HCT116 (cell line): ENCODE data around the gene ISM1. TPM values are rescaled to one million over a fixed set of nuclear protein-coding genes. Genes with fewer than 3 reads are reported as not detected.

Experiments
- ATAC-seq: fragments of 200-7000 bp; cut with Tn5 transposase; 2 replicates; pipeline ENCODE4 v1.9.1; 2020; ENCODE audit warnings: mild to moderate bottlenecking, moderate library complexity
- BruUV-seq: library from RNA; stranded (reverse); fragments of 400-500 nt; replicated peaks from 2 replicates; lab custom pipeline; 2021; lab: Mats Ljungman, UMichigan
- CTCF ChIA-PET: fragments of 300-600 bp; sonication (Branson Sonifier 250); formaldehyde crosslinking; loops from one replicate; lab custom pipeline; 2021; ENCODE audit warnings: antibody characterized with exemption; lab: Charles Lee
- POLR2A ChIA-PET: fragments of 300-600, 350-600 bp; sonication (Branson Sonifier 250); formaldehyde crosslinking; loops from one replicate; lab custom pipeline; 2021; ENCODE audit warnings: antibody characterized with exemption; lab: Charles Lee
- RAD21 ChIA-PET, 2 experiments: fragments of 300-600 bp; sonication (Branson Sonifier 250); formaldehyde crosslinking; loops; one replicate each; lab custom pipeline; 2023; ENCODE audit warnings: low total read pairs in 2 of 2; ENCODE audit not compliant: uncharacterized antibody in 2 of 2, unreplicated experiment in 2 of 2, low non-redundant PET in 1 of 2; lab: Charles Lee
- DNase-seq: peaks from one replicate; pipeline ENCODE4 v3.0.0-alpha.2; 2010; ENCODE audit warnings: low read depth, low spot score
- H2AFZ ChIP-seq: fragments of 200-600 bp; shearing (Covaris generic), sonication (generic); 2 replicates; pipeline ENCODE4 v1.6.1; 2017; ENCODE audit warnings: low read depth, mixed run types, mixed read lengths, antibody characterized with exemption, low read length; ENCODE audit not compliant: poor library complexity, severe bottlenecking
- H3K27ac ChIP-seq: 2 replicates; pipeline ENCODE4 v1.5.1; 2012; ENCODE audit warnings: low read depth, low read length
- H3K27me3 ChIP-seq: fragments of 200-600 bp; sonication (generic); 2 replicates; pipeline ENCODE4 v1.6.1; 2016; ENCODE audit warnings: mixed run types, low read length, mixed read lengths; ENCODE audit not compliant: insufficient read depth
- H3K36me3 ChIP-seq, 2 experiments: fragments of 200-500 bp in 1 of 2; fragments of 200-600 bp in 1 of 2; sonication (Bioruptor generic) in 1 of 2; sonication (generic) in 1 of 2; 2 replicates each; pipeline versions ENCODE4 v1.5.1 to v1.6.1; 2014 to 2016; ENCODE audit warnings: low read length in 2 of 2, inconsistent platforms in 1 of 2, mixed read lengths in 1 of 2, mixed run types in 1 of 2; ENCODE audit not compliant: insufficient read depth in 2 of 2, control insufficient read depth in 1 of 2
- H3K4me1 ChIP-seq, 2 experiments: fragments of 200-600 bp in 1 of 2; sonication (generic) in 1 of 2; 2 replicates each; pipeline versions ENCODE4 v1.5.1 to v1.6.1; 2012 to 2017; ENCODE audit warnings: low read length in 2 of 2, inconsistent platforms in 1 of 2, mild to moderate bottlenecking in 1 of 2, mixed read lengths in 1 of 2, mixed run types in 1 of 2, moderate library complexity in 1 of 2; ENCODE audit not compliant: insufficient read depth in 2 of 2, control insufficient read depth in 1 of 2
- H3K4me2 ChIP-seq: fragments of 200-600 bp; sonication (generic); 2 replicates; pipeline ENCODE4 v1.6.1; 2017; ENCODE audit warnings: mixed run types, low read length, mixed read lengths
- H3K4me3 ChIP-seq, 2 experiments: fragments of 200-600 bp in 1 of 2; sonication (generic) in 1 of 2; replicated peaks in 1 of 2; 2 replicates each; pipeline ENCODE4 v1.5.1; 2011 to 2016; ENCODE audit warnings: low read length in 2 of 2, control low read depth in 1 of 2, low read depth in 1 of 2, mild to moderate bottlenecking in 1 of 2, mixed read lengths in 1 of 2, mixed run types in 1 of 2
- H3K79me2 ChIP-seq: fragments of 200-600 bp; sonication (generic); 2 replicates; pipeline ENCODE4 v1.6.1; 2017; ENCODE audit warnings: mild to moderate bottlenecking, mixed run types, low read length, moderate library complexity, mixed read lengths; ENCODE audit not compliant: insufficient read depth
- H3K9ac ChIP-seq: fragments of 200-600 bp; sonication (generic); 2 replicates; pipeline ENCODE4 v1.6.1; 2016; ENCODE audit warnings: low read length, mixed read lengths
- H3K9me2 ChIP-seq: fragments of 200-600 bp; sonication (generic), shearing (Covaris generic); 2 replicates; pipeline ENCODE4 v1.6.1; 2017; ENCODE audit warnings: mixed run types, mild to moderate bottlenecking, moderate library complexity; ENCODE audit not compliant: insufficient read depth
- H3K9me3 ChIP-seq, 2 experiments: fragments of 200-500 bp in 1 of 2; fragments of 200-600 bp in 1 of 2; sonication (Bioruptor generic) in 1 of 2; sonication (generic) in 1 of 2; 2 replicates each; pipeline ENCODE4 v1.6.1; 2014 to 2017; ENCODE audit warnings: low read length in 2 of 2, mixed read lengths in 2 of 2, inconsistent platforms in 1 of 2, low read depth in 1 of 2, mild to moderate bottlenecking in 1 of 2, mixed run types in 1 of 2, moderate library complexity in 1 of 2; ENCODE audit not compliant: control insufficient read depth in 1 of 2, insufficient read depth in 1 of 2
- H4K20me1 ChIP-seq: fragments of 200-600 bp; sonication (generic), shearing (Covaris generic); 2 replicates; pipeline ENCODE4 v1.6.1; 2017; ENCODE audit warnings: mixed run types, mild to moderate bottlenecking, moderate library complexity; ENCODE audit not compliant: insufficient read depth
- ATF3 ChIP-seq: IDR thresholded peaks from 2 replicates; pipeline ENCODE4 v1.6.1; 2012
- CBX3 ChIP-seq: IDR thresholded peaks from 2 replicates; pipeline ENCODE4 v1.6.1; 2012; ENCODE audit warnings: low read depth
- EGR1 ChIP-seq: IDR thresholded peaks from 2 replicates; pipeline ENCODE4 v1.6.1; 2012; ENCODE audit warnings: low read depth
- ELF1 ChIP-seq: IDR thresholded peaks from 2 replicates; pipeline ENCODE4 v1.6.1; 2012; ENCODE audit warnings: low read depth, borderline replicate concordance
- EZH2 ChIP-seq: fragments of 200-600 bp; sonication (generic); IDR thresholded peaks from 2 replicates; pipeline ENCODE4 v1.6.1; 2017; ENCODE audit warnings: antibody characterized with exemption, mixed run types
- EZH2phosphoT487 ChIP-seq: fragments of 200-600 bp; IDR thresholded peaks from 2 replicates; pipeline ENCODE4 v1.6.1; 2018; ENCODE audit warnings: antibody characterized with exemption, borderline replicate concordance
- JUND ChIP-seq: IDR thresholded peaks from 2 replicates; pipeline ENCODE4 v1.6.1; 2012
- MAX ChIP-seq: IDR thresholded peaks from 2 replicates; pipeline ENCODE4 v1.6.1; 2012
- POLR2AphosphoS5 ChIP-seq: IDR thresholded peaks from 2 replicates; pipeline ENCODE4 v1.6.1; 2011; ENCODE audit warnings: mild to moderate bottlenecking, low read depth, low read length, moderate library complexity
- RAD21 ChIP-seq: IDR thresholded peaks from 2 replicates; pipeline ENCODE4 v1.6.1; 2012; ENCODE audit warnings: low read depth, mild to moderate bottlenecking
- SIN3A ChIP-seq: IDR thresholded peaks from 2 replicates; pipeline ENCODE4 v1.6.1; 2012; ENCODE audit warnings: low read depth
- SRF ChIP-seq: IDR thresholded peaks from 2 replicates; pipeline ENCODE4 v1.6.1; 2012; ENCODE audit warnings: low read depth
- TCF7L2 ChIP-seq: IDR thresholded peaks from 2 replicates; pipeline ENCODE4 v1.7.0; 2011; ENCODE audit warnings: borderline replicate concordance, inconsistent platforms; ENCODE audit not compliant: insufficient read depth, insufficient read length; ENCODE audit errors: extremely low read depth
- YY1 ChIP-seq: IDR thresholded peaks from 2 replicates; pipeline ENCODE4 v1.6.1; 2011; ENCODE audit warnings: low read length, low read depth, moderate library complexity, mild to moderate bottlenecking; ENCODE audit not compliant: insufficient replicate concordance; ENCODE audit errors: extremely low read depth
- ZBTB33 ChIP-seq: IDR thresholded peaks from 2 replicates; pipeline ENCODE4 v1.6.1; 2011; ENCODE audit warnings: mild to moderate bottlenecking, low read length, moderate library complexity; ENCODE audit not compliant: insufficient replicate concordance; ENCODE audit errors: extremely low read depth
- ZFX ChIP-seq: fragments of 450-650 bp; IDR thresholded peaks from 2 replicates; pipeline ENCODE4 v1.6.1; 2017
- ZNF274 ChIP-seq: fragments of 200-500 bp; sonication (Bioruptor generic); IDR thresholded peaks from 2 replicates; pipeline ENCODE4 v1.6.1; 2014; ENCODE audit warnings: mild to moderate bottlenecking, low read depth, low read length, inconsistent platforms
- intact Hi-C: fragments of 100-400 bp; cut with micrococcal nuclease; formaldehyde crosslinking; loops from 2 replicates; pipeline ENCODE4 v1.10.0; 2022
- total RNA-seq: library from RNA; stranded (reverse); gene quantifications from one replicate; pipeline ENCODE4 v1.2.1, GENCODE V29; 2021; ENCODE audit not compliant: unreplicated experiment

ISM1 gene
- total RNA-seq, 1 experiment from 2014 or later = 0.37 TPM

- ChIA-PET POLR2A (no interaction called here), RAD21 (no interaction called here), CTCF (no interaction called here)
- no peaks in the 10 kb centered on the region for H3K9me2 ChIP-seq
- intact Hi-C loops = no loop called here
- no peaks in the 10 kb centered on the region for H3K27me3 ChIP-seq
- ATAC-seq (no peak), DNase-seq (no peak)
- TF ChIP-seq ZBTB33 (no peak), CBX3 (no peak), ZFX (no peak), SRF (no peak), ZNF274 (no peak), EGR1 (no peak), MAX (no peak), ATF3 (no peak), EZH2phosphoT487 (no peak), ELF1 (no peak), YY1 (no peak), TCF7L2 (no peak), SIN3A (no peak), POLR2AphosphoS5 (no peak), RAD21 (no peak), JUND (no peak), EZH2 (no peak)
- H3K4me1 ChIP-seq = no peaks in the 10 kb centered on the region
- H3K27ac ChIP-seq = no peak overlapping the region
- H3K4me2 ChIP-seq = no peak overlapping the region
- H3K36me3 ChIP-seq = no peaks in the 10 kb centered on the region
- H4K20me1 ChIP-seq = no peaks in the 10 kb centered on the region
- no TSS peak for BruUV-seq
- no peak overlapping the region for H2AFZ ChIP-seq
- H3K9me3 ChIP-seq = no peaks in the 10 kb centered on the region
- H3K4me3 ChIP-seq = no peak overlapping the region
- no peak overlapping the region for H3K9ac ChIP-seq
- H3K79me2 ChIP-seq = no peaks in the 10 kb centered on the region
Observed at GRCh38 chr20:13187899-13188298, 33.2 kb upstream of the ISM1 start.
